Measurements from ENCODE around the gene SYT2. TPM values are rescaled to one million over a fixed set of nuclear protein-coding genes. Genes with fewer than 3 reads are reported as not detected.

SYT2 gene
- total RNA-seq (2021; ENCODE audit: unreplicated experiment) (not detected), Bru-seq, nascent RNA (percentile 2 among the genes with signal in this experiment), BruChase-seq, experiment 1, labeled RNA remaining after a 6-hour chase (percentile 4 among the genes with signal in this experiment), BruChase-seq, experiment 2, labeled RNA remaining after a 2-hour chase (percentile 4 among the genes with signal in this experiment)
- polyA plus RNA-seq (2012), result 0.01 TPM in 2 replicates
- long read RNA-seq, result 0 reads

GRCh38 chr1:202710070-202711045, at the start of gene SYT2:
Gene SYT2 (minus strand): TSS chr1:202710454. CDS start chr1:202605772, 104,682 bp downstream.
- no TSS peak for BruUV-seq (replicated peaks)
- no peak within 1 kb of the TSS for H3K27ac ChIP-seq (ENCODE audit: low read depth, low read length)
- H3K4me2 ChIP-seq (ENCODE audit: low read length), result no peak within 1 kb of the TSS
- RAD21 ChIA-PET (ENCODE audit: low non-redundant PET in 1 of 2, low total read pairs in 2 of 2, uncharacterized antibody in 2 of 2, unreplicated experiment in 2 of 2), result no interaction called here
- CTCF ChIA-PET, result no interaction called here
- H3K4me1 ChIP-seq (ENCODE audit: control insufficient read depth in 1 of 2, insufficient read depth in 2 of 2, low read length in 2 of 2), result no peaks in the 10 kb centered on the region
- ATAC-seq (no peak), DNase-seq (ENCODE audit: low read depth, low spot score) (no peak)
- H3K79me2 ChIP-seq (ENCODE audit: insufficient read depth, low read length), result no peaks in the 10 kb centered on the region
- no peaks in the 10 kb centered on the region for H3K36me3 ChIP-seq (ENCODE audit: control insufficient read depth in 1 of 2, insufficient read depth in 2 of 2, low read length in 2 of 2)
- POLR2A ChIA-PET, result no interaction called here
- H4K20me1 ChIP-seq (ENCODE audit: insufficient read depth), result no peaks in the 10 kb centered on the region
- intact Hi-C loops (cut with micrococcal nuclease), result loop anchor here (10.0 kb wide), 1 partner anchor 206 kb away; no protein-coding TSS in a partner anchor
- H3K27me3 ChIP-seq (ENCODE audit: insufficient read depth, low read length), result peaks cover 59% of the 10 kb centered on the region
- no peak within 1 kb of the TSS for H2AFZ ChIP-seq (ENCODE audit: low read depth, low read length, poor library complexity, severe bottlenecking)
- H3K9me3 ChIP-seq (ENCODE audit: control insufficient read depth in 1 of 2, insufficient read depth in 1 of 2, low read depth in 1 of 2, low read length in 2 of 2), result no peaks in the 10 kb centered on the region
- H3K9me2 ChIP-seq (ENCODE audit: insufficient read depth), result no peaks in the 10 kb centered on the region
- no peak within 1 kb of the TSS for H3K9ac ChIP-seq (ENCODE audit: low read length)
- no peak within 1 kb of the TSS for H3K4me3 ChIP-seq (replicated peaks in 1 of 2; ENCODE audit: low read depth in 1 of 2, low read length in 2 of 2)
- no peak for TF ChIP-seq JUND (IDR thresholded peaks at IDR 0.05)
- no peak for TF ChIP-seq ZFX (IDR thresholded peaks at IDR 0.05)
- TF ChIP-seq POLR2A (IDR thresholded peaks at IDR 0.05; ENCODE audit: borderline replicate concordance, extremely low read depth, insufficient read depth, insufficient read length), result no peak
- TF ChIP-seq EGR1 (IDR thresholded peaks at IDR 0.05; ENCODE audit: low read depth), result no peak
- TF ChIP-seq MAX (IDR thresholded peaks at IDR 0.05), result no peak
- no peak for TF ChIP-seq CEBPB (IDR thresholded peaks at IDR 0.05; ENCODE audit: low read depth)
- TF ChIP-seq RAD21 (IDR thresholded peaks at IDR 0.05; ENCODE audit: low read depth), result no peak
- TF ChIP-seq CTCF (IDR thresholded peaks at IDR 0.05 in 2 of 3, conservative IDR thresholded peaks at IDR 0.05 in 1 of 3; ENCODE audit: borderline replicate concordance in 1 of 3, insufficient read depth in 1 of 3, low read depth in 2 of 3, low read length in 2 of 3), result no peak
- TF ChIP-seq EZH2phosphoT487 (IDR thresholded peaks at IDR 0.05; ENCODE audit: borderline replicate concordance), result no peak
- TF ChIP-seq ELF1 (IDR thresholded peaks at IDR 0.05; ENCODE audit: borderline replicate concordance, low read depth), result no peak
- TF ChIP-seq EZH2 (IDR thresholded peaks at IDR 0.05), result no peak
- TF ChIP-seq CBX3 (IDR thresholded peaks at IDR 0.05; ENCODE audit: low read depth), result no peak
- no peak for TF ChIP-seq SRF (IDR thresholded peaks at IDR 0.05; ENCODE audit: low read depth)
- no peak for TF ChIP-seq ZBTB33 (IDR thresholded peaks at IDR 0.05; ENCODE audit: extremely low read depth, insufficient replicate concordance, low read length)
- TF ChIP-seq FOSL1 (IDR thresholded peaks at IDR 0.05; ENCODE audit: low read depth), result no peak
- TF ChIP-seq ATF3 (IDR thresholded peaks at IDR 0.05), result no peak
- no peak for TF ChIP-seq ZNF274 (IDR thresholded peaks at IDR 0.05; ENCODE audit: low read depth, low read length)
- no peak for TF ChIP-seq SP1 (IDR thresholded peaks at IDR 0.05; ENCODE audit: low read depth)
- TF ChIP-seq YY1 (IDR thresholded peaks at IDR 0.05; ENCODE audit: extremely low read depth, insufficient replicate concordance, low read depth, low read length), result no peak
